Osteoblast (primary cell): ENCODE results near the gene DZIP1L. TPM values are rescaled to one million over a fixed set of nuclear protein-coding genes. Genes with fewer than 3 reads are reported as not detected.
A peak's percentile ranks its signal among the peaks of the same experiment; 100 is the strongest.

ENCODE experiments used
- DNase-seq: peaks from one replicate; pipeline ENCODE4 v3.0.0; 2011; ENCODE audit warnings: low spot score, mixed read lengths; ENCODE audit not compliant: insufficient read length; ENCODE audit errors: missing footprints
- H2AFZ ChIP-seq: 2 replicates; pipeline ENCODE4 v1.6.0; 2011; ENCODE audit warnings: mild to moderate bottlenecking, low read length
- H3K27ac ChIP-seq: 2 replicates; pipeline ENCODE4 v1.5.1; 2011; ENCODE audit warnings: mild to moderate bottlenecking, low read depth, low read length, moderate library complexity
- H3K27me3 ChIP-seq: 2 replicates; pipeline ENCODE4 v1.6.0; 2012; ENCODE audit warnings: mild to moderate bottlenecking, control low read depth, inconsistent platforms, low read length, moderate library complexity; ENCODE audit not compliant: insufficient read depth
- H3K36me3 ChIP-seq: 2 replicates; pipeline ENCODE4 v1.5.1; 2011; ENCODE audit warnings: mild to moderate bottlenecking, low read length, control low read depth, moderate library complexity; ENCODE audit not compliant: insufficient read depth
- H3K4me1 ChIP-seq: 2 replicates; pipeline ENCODE4 v1.5.1; 2011; ENCODE audit warnings: mild to moderate bottlenecking, low read length, control low read depth, moderate library complexity; ENCODE audit not compliant: insufficient read depth
- H3K4me2 ChIP-seq: 2 replicates; pipeline ENCODE4 v1.6.0; 2011; ENCODE audit warnings: mild to moderate bottlenecking, low read length; ENCODE audit not compliant: insufficient read depth
- H3K4me3 ChIP-seq: fragments of 200-600 bp; sonication (generic); 3 replicates; pipeline ENCODE4 v1.5.1; 2012; ENCODE audit warnings: mild to moderate bottlenecking, low read length, inconsistent platforms; ENCODE audit not compliant: insufficient read depth
- H3K79me2 ChIP-seq: 2 replicates; pipeline ENCODE4 v1.6.0; 2012; ENCODE audit warnings: mild to moderate bottlenecking, low read length, control low read depth, inconsistent platforms; ENCODE audit not compliant: insufficient read depth
- H3K9me3 ChIP-seq: 2 replicates; pipeline ENCODE4 v1.5.1; 2011; ENCODE audit warnings: low read depth, low read length, control low read depth
- H4K20me1 ChIP-seq: 2 replicates; pipeline ENCODE4 v1.6.0; 2012; ENCODE audit warnings: mild to moderate bottlenecking, low read length, control low read depth; ENCODE audit not compliant: insufficient read depth
- total RNA-seq: library from RNA; depleted of rRNA; stranded (reverse); fragments of >200 nt; gene quantifications from 2 replicates; pipeline ENCODE4 v1.2.3, GENCODE V29; 2012
- TF ChIP-seq, protein P1 (sequence below): IDR thresholded peaks from 2 replicates; pipeline ENCODE4 v1.5.1; 2011; ENCODE audit warnings: mild to moderate bottlenecking, low read depth, low read length, moderate library complexity; ENCODE audit errors: extremely low read depth

DZIP1L gene
- total RNA-seq, 1 donor, result 42.3 TPM

DNA sequence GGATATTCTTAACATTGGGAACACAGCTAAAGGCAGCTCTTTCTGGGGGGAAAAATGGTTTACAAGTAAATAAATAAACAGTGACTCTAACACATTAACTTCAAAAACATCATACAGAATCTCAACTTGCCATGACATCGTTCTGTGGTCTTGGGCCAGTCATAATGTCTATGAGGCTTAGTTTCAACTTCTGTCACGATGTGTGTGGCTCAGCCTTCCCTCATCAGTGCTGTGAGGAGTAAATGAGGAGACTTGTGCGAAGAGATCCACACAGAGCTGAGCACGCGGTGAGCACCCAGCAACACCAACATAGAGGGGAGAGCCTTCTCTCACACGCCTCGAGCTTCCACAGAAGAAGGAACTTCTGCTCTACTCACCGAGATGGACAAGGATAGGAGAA lies 49.0 kb downstream of the DZIP1L start:
- DNase-seq, result no peak

DNA sequence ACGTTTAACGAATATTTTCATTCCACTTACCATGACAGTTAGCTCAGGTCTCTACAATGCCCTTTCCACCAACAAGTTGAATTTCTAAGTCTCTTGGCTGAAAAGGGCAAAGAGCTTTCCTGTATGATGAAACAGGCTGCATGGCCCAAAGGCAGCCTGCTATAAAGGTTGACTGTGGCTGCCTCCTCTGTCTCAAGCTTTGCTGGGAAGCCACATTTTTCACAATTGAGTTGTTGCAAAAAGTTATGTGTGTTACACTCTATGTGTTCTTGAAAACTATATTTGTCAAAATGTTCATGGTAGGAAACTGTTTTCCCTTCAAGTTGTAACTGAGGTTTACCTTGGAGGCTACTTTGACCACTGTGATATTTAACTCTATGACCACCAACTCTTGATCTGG lies 49.5 kb downstream of the DZIP1L start:
- Histone ChIP-seq H3K27ac (no peak overlapping the region), H3K4me2 (no peak overlapping the region), H3K4me1 (peaks cover 12% of the 10 kb centered on the region), H3K36me3 (peaks cover 62% of the 10 kb centered on the region), H4K20me1 (peaks cover 2% of the 10 kb centered on the region), H2AFZ (no peak overlapping the region), H3K9me3 (no peaks in the 10 kb centered on the region), H3K4me3 (no peak overlapping the region), H3K79me2 (no peaks in the 10 kb centered on the region), H3K27me3 (no peaks in the 10 kb centered on the region)
- DNase-seq, result no peak
- TF ChIP-seq, protein P1, sequence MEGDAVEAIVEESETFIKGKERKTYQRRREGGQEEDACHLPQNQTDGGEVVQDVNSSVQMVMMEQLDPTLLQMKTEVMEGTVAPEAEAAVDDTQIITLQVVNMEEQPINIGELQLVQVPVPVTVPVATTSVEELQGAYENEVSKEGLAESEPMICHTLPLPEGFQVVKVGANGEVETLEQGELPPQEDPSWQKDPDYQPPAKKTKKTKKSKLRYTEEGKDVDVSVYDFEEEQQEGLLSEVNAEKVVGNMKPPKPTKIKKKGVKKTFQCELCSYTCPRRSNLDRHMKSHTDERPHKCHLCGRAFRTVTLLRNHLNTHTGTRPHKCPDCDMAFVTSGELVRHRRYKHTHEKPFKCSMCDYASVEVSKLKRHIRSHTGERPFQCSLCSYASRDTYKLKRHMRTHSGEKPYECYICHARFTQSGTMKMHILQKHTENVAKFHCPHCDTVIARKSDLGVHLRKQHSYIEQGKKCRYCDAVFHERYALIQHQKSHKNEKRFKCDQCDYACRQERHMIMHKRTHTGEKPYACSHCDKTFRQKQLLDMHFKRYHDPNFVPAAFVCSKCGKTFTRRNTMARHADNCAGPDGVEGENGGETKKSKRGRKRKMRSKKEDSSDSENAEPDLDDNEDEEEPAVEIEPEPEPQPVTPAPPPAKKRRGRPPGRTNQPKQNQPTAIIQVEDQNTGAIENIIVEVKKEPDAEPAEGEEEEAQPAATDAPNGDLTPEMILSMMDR, result no peak

More for the DNA sequence above, 49.0 kb downstream of the DZIP1L start:
- H3K4me3 ChIP-seq, result no peak overlapping the region
- peaks cover 12% of the 10 kb centered on the region for H3K4me1 ChIP-seq
- no peak overlapping the region for H2AFZ ChIP-seq
- H3K79me2 ChIP-seq, result no peaks in the 10 kb centered on the region
- TF ChIP-seq, protein P1, result no peak
- no peaks in the 10 kb centered on the region for H3K9me3 ChIP-seq
- no peak overlapping the region for H3K4me2 ChIP-seq
- H3K27me3 ChIP-seq, result no peaks in the 10 kb centered on the region
- peaks cover 59% of the 10 kb centered on the region for H3K36me3 ChIP-seq
- no peak overlapping the region for H3K27ac ChIP-seq
- peaks cover 3% of the 10 kb centered on the region for H4K20me1 ChIP-seq

DNA sequence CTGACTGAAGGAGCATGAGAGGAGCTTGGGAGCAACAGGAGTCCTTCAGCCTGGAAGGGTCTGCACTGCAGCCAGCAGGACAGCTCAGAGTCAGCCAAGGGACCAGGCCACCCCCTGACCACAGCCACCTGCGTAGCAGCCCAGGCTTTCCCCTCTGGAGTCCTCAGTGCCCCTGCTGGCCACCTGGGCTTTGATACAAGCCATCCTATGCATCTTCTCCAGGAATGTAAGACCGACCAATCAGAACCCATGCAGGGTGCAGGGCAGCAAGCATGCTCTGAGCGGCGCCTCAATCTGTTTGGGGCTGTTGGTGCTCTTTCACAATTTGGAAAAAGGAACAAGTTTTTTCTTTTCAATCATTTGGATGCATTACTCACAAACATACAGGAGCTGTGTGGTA lies 52.0 kb downstream of the DZIP1L start:
- TF ChIP-seq, protein P1, result no peak
- peaks cover 12% of the 10 kb centered on the region for H3K4me1 ChIP-seq
- no peak overlapping the region for H3K4me3 ChIP-seq
- H3K4me2 ChIP-seq, result no peak overlapping the region
- DNase-seq, result peak; percentile 73
- H3K27me3 ChIP-seq, result no peaks in the 10 kb centered on the region
- H3K79me2 ChIP-seq, result no peaks in the 10 kb centered on the region
- H3K27ac ChIP-seq, result no peak overlapping the region
- H3K36me3 ChIP-seq, result peaks cover 61% of the 10 kb centered on the region
- H4K20me1 ChIP-seq, result no peaks in the 10 kb centered on the region
- H2AFZ ChIP-seq, result no peak overlapping the region
- no peaks in the 10 kb centered on the region for H3K9me3 ChIP-seq

DNA sequence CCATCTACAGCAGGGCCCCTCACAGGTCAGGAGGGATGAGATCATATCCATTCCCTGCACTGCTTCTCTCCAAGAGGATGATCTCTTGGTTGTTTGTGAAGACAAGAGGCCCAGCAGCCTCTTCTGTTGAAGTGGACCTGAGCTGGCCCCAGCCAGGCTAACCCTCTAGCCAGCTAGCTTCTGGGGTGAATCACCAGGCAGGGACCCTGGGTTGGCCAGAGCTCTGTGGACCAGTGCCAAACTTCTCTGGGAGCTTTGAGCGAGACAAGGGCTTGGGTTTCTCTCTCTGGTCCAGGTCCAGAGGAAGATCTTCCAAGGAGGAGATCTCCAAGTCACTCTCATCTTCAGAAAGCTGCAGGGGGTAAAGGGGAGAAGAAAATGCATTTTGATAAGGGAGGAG lies 52.8 kb downstream of the DZIP1L start:
- peaks cover 54% of the 10 kb centered on the region for H3K36me3 ChIP-seq
- peak overlapping the region; percentile 4 for H3K27ac ChIP-seq
- H4K20me1 ChIP-seq, result no peaks in the 10 kb centered on the region
- H2AFZ ChIP-seq, result no peak overlapping the region
- H3K4me3 ChIP-seq, result no peak overlapping the region
- no peaks in the 10 kb centered on the region for H3K27me3 ChIP-seq
- peak; percentile 84 for DNase-seq
- H3K4me2 ChIP-seq, result no peak overlapping the region
- peaks cover 12% of the 10 kb centered on the region for H3K4me1 ChIP-seq
- H3K79me2 ChIP-seq, result no peaks in the 10 kb centered on the region
- TF ChIP-seq, protein P1, result no peak
- no peaks in the 10 kb centered on the region for H3K9me3 ChIP-seq
